Stimulated activated CD4-positive, alpha-beta T cell treated with anti-CD3 and anti-CD28 coated beads, Interleukin-12 subunit alpha, Interleukin-12 subunit beta, amount 100 ng/mL, for 48 hours (primary cell): ENCODE measurements around the gene KCNK17.
A peak's percentile ranks its signal among the peaks of the same experiment; 100 is the strongest.

Source experiments
- DNase-seq, 3 donors: peaks; one replicate each; pipeline ENCODE4 v3.0.0-alpha.2; 2020; ENCODE audit warnings: low read depth in 2 of 3, low spot score in 1 of 3

Gene KCNK17, protein sequence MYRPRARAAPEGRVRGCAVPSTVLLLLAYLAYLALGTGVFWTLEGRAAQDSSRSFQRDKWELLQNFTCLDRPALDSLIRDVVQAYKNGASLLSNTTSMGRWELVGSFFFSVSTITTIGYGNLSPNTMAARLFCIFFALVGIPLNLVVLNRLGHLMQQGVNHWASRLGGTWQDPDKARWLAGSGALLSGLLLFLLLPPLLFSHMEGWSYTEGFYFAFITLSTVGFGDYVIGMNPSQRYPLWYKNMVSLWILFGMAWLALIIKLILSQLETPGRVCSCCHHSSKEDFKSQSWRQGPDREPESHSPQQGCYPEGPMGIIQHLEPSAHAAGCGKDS

DNA sequence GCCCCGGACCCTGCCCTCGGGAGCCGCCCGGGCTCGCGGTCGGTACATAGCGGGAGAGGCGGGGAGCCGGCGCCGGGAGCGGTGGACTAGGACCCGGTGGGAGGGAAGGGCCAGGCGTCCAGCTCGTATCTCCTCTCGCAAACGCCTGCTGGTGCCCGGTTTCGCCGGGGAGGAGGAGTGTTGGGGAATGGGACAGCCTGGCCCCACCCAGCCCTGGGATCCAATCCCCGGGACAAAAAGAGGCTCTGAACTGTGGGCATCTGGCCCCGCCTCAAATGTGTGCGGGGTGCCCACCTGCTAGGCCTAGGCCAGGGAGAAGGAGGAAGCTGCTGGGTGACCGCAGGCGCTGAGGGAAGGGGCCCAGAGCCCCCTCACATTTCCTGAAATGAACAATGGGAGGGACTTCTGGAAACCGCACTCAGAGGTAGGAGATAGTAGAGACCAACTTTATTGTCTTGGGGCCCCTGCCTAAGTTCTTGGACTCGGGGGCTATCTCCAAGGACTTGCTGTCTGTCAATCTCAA, at the start of gene KCNK17:
Gene KCNK17 (minus strand): TSS at position 147 of the 523 bp plus-strand sequence. CDS start 99 bp downstream, at position 48.
- DNase-seq, result no peak

DNA sequence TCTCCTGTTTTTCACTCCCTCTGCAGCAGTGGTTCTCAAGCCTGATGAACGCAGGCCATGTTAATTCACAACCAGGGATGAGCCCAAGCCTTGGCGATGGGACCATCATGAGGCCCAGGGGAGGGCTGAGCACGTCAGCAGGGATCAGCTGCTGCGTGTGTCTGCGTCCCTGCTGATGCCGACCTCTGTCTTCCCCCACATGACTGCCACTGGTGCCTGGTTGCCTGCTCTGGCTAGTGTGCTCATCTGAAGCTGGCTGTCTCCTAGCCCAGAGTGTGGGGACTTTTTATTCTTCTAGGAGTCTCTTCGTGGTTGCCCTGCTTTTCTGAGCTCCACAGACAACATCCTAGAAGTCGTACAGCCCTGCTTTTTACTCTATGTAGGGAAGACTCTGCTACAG, 49.1 kb upstream of the KCNK17 start:
- DNase-seq, result no peak

DNA sequence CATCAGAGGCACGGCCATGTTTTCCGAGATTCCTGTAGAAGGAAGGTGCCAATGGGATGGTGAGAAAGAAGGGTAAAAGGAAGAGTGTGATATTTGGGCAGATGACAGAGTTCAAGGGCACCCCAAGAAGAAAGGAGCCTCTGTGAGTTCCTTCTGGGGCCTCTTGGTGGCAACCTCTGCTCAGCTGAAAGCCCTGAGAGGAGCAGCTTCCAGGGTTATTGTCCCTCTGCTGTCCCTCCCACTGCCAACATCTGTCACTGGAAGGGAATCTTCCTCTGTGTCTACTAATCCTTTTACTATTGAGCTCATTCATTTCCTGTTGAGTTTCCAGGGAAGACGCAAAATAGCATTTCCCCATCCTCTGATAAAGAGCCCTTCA, 48.3 kb upstream of the KCNK17 start:
- DNase-seq, result no peak

DNA sequence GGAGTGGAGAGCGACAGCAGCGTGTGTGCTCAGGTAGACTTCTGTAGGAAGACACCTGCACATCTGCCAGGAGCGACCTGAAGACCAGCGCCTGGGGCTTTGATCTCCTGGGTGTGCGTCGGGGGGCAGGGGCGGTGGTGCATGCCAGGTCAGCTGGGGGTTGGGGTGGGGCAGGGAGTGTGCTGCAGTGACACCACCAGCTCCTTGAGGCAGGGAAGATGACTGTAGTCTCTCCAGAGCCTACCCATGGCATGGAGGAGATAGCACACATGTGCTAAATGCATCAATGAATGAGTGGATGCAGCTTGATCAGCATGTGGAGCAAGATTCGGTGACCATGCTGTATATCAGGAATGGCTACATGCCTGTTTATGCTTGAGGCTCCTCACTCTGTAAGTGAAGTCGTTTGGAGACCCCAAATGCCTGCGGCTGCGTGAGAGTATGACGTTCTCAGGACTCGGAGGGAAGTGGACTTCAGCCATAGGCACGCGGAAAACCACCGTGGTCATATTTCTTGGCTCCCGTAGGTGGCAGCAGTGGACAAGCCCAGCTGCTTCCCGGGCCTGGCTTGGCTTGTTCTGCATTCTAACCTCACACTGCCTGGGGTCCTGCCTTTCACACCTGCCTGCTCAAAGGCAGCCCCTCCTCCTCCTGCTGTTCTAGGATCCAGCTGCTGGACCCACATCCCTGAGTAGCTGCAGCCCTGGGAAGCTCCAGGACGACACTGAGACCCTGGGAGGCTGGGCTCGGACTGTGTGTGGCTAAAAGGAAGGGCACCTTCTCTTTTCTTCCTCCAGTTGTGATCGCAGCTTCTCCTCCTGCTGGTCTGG, 47.7 kb upstream of the KCNK17 start:
- DNase-seq, result peak; percentile 15 to 48 (median 39)

DNA sequence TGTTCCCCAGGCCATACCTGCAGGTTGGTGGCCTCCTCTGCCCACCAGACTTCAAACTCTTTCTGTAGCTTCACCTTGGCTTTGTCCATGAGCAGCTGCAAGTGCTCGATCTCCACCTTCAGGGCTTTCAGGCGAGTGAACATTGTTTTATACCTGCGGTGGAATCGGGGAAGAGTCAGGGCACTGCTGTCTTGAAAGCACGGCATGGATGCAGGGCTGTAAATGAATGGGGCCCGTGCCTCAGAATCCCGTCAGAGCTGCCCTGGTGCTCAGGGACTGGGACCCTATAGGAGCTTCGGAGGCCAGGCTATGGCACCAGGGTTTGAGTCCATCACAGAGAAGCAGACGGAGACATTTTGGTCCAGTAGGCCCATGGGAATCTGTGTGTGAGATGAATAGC, 46.2 kb upstream of the KCNK17 start:
- no peak for DNase-seq

DNA sequence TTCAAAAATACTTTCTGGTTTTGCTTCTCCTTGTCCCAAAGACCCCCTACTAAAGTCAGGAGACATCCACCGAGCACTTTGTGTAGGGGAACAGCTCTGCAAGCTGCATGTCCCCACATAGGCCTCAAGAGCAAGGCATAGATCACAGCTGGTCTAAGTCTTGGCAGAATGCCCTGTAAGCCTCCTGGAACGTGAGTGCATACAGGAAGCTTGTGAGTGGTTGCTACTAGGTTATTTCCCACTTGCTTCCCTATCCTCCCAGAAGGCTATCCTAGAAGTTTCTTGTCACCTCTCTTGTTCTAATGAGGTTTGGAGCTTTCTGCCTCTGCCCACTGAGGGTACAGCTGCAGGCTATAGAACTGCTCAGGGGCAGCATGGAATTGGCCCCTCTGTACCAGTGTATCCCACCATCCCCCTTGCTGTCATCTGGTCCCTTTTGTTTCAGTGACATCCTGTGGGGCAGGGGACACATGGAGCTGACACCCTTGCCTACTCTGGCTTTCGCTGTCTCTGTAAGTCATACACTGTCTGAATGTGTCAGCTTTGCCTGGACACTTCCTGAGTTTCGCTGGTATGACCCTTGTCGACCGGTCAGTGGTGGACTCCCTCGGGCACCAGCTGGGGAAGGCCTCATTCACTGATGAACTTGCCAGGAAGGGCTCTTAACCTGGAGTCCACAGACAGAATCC, 43.9 kb upstream of the KCNK17 start:
- no peak for DNase-seq

DNA sequence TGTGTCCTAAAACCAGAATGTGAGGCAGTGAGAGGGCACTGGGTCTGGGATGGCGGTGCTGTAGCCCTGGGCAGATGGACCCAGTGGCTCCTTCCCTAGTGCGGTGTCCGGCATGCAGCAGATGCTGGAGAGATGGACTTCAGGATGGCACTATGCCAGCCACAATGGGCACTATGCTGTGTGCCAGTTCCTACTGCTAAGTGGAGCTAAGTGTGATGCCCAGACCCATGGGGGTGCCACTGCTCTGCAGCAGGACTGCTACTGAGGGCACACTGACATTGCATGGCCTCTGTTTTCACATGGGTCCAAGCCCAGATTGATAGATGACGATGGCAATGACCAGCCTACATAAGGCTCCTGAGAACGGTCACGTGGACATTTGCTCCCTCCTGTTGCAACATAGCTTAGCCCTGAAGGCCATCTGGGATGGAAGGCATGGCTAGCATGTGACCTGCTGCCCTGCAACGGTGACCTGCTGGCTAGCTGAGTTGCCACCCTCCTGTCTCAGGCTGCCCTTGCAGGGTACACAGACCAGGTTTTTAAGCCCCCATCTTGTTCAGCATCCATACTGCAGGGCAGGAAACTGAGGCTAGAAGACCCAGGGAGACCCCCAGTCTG, 39.6 kb upstream of the KCNK17 start:
- no peak for DNase-seq

DNA sequence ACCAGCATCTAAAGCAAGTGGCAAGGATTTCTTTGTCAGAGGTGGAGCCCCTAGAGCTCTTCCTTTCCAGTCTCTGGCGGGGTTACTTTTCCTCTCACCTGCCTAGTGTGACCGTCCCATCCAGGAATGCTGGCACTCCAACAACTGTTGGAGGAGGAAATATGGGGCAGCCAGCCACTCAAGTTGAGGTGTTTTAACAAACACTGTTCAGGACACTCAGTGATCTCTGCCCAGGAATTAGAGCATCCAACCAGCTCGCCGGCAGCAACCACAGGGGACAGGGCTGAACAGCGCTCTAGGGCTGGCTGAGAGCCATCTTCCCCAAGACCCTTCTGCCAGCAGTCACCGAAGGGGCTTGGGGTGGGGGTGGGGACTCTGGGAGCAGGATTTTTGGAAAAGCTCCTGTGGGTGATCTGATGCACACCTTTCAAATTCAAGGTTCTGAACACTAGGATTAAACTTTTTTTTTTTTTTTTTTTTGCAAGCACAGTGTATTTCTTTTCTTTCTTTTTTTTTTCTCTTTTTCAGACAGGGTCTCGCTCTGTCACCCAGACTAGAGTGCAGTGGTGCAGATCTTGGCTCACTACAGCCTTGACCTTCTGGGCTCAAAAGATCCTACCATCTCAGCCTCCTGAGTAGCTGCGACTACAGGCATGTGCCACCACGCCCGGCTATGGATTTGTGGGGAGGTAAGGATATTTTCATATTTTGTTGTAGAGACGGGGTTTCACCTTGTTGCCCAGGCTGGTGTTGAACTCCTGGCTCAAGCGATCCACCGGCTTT, 36.7 kb upstream of the KCNK17 start:
- DNase-seq, result no peak

DNA sequence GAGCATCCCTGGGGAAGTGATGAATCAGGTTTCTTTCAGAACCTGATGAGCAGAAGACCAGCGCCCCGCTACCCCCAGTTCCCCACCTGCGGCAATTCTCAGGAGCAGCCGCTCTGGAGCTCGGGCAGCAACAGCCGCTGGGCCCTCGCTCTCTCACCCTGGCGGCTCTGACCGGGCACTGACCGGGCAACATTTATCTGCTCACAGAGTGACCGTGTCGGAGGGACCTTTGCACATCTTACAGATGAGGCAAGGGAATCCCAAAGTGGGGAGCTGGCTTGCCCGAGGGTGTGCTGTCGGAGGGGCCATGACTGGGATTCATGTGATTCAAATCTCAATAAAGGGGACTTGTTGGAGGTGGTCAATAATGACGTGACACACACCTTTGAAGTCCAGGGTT, 34.5 kb upstream of the KCNK17 start:
- no peak for DNase-seq

DNA sequence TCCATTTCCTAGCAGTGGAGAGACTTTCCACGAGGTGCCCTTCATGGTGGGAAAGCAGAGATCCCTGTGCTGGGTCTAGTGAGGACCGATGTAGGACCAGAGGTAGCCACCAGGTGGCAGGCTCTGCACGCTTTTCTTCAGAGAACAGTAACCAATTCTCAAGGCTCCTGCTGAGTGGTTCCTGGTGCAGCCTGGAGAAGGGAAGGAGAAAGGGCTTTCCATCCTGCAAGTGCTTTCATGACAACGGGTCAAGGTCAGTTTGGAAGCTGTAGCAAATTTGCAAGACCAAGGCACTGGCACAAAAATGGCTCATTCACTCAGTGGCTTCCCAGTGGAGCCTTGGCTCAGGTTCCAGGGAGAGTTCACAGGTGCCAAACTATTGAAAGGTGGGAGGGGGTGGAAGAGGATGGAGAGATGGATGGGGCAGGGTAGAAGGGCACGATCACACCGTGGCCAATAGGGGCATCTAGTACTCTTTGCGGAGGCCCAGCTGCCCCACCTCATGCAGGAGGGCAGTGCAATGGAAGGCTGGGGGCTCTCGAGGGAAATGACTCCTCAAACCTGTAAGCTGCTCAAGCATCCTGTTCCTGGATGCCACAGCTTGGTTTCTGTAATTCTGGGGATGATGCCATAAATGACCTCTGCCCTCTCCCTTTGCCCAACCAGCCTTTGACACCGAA, 33.8 kb upstream of the KCNK17 start:
- DNase-seq, result peak; percentile 23 to 60 (median 44)

DNA sequence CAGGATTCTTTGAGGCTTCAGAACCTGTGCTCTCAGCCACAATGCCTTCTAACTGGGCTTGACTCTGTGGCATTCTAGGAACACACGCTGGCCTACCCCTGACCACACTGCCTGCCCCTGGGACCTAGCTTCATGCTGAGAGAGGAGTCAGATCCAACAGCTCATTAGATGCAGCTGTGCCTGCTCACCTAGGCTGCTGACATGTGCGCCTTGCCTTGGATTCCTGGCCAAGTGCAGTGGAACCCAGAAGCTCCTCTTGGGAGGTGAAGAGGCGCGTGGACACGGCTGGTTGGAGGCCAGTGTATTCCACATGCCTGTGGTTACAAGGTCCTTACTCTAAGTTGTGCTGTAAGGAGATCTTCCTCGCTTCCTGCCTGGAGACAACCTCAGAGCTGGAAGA, 33.0 kb upstream of the KCNK17 start:
- DNase-seq, result no peak

DNA sequence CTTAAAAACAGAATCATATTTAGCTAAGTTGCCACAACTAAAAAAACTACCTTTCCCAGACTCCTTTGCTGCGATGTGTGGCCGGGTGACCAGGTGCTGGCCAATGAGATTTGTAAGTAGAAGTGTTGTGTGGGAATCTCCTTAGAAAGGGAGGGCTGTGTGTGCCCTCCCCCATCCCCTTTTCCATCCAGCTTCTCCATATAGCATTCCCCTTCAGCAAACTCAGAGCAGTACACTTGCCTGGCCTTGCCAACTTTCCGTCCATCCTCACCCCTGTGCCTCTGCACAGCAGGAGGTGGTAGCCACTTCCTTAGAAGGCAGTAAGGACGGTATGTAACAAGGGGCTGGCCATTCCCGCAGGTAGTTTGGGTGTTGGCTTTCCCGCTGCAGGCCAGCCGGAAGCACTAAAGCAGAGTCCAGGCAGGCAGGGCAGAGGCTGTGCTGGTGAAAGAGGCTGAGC, 30.6 kb upstream of the KCNK17 start:
- DNase-seq, result no peak

DNA sequence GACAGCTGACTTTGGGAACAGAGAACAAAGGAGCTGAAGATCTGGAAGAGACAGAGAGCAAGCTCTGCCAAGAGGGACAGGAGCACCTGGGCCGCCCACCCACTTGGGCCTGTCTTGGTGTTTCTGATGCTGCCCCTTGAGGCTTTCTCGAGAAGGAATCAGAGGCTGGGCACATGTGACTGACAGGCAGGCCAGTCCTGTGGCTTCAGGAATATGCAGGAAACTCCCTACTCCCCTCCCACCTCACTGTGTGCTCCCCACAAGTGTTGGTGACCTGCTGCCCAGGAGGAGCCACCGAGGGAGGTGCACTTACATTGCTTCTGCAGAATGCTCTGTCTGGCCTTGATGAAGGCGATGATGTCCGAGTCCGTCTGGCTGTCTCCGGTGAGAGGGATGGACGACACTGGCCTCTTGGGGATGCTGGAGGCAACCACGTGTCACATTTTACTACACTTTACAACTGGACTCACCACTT, 29.2 kb upstream of the KCNK17 start:
- DNase-seq, result no peak

DNA sequence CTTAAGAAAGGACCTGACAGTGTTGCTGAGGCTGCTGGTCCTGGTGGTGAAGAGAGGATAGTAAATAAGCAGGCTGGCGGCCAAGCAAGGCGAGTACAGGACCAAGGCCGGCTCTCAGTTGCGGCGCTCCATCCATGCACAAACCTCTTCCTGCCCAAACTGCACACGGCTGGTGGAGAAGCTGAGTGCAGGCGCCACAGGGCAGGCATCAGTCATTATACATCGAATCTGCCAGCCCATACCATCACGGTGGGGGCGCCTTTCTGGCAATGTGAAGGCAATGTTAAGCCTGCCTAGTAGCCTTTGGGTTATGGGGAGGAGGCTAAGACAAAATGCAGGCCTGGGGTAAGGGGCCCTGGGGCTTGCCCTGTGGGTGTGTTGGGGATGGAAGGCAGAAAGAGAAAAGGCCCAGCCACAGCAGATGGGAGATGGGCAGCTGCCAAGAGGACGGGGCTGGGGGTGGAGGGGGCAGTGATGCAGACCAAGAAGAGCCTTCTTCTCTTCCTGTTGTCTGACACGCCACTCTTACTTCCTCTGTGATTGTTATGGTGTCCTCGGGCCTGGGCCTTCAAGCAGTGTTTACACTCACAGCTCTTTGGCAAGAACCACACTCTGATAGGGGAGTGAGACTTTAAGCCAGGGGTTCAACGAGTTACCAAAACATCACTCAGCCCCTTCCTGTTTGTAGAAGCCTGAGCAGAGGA, 28.6 kb upstream of the KCNK17 start:
- DNase-seq, result no peak

DNA sequence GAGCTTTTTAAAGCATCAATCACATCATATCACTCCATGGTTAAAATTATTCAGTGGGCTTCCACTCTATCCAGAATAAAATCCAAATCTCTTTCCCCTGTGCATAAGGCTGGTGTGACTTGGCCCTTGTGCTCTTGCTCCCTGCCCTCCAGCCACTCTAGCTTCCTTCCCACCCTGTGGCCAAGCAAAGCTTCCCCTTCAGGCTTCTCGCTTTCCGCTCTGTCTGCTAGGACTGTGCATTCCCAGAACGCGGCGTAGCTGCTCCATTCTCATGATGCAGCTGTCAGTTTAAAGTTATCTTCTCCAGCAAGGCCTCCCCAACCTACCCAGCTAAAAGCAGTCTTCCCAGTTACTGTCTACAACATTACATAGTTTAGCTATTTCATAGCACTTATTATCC, 27.7 kb upstream of the KCNK17 start:
- no peak for DNase-seq

DNA sequence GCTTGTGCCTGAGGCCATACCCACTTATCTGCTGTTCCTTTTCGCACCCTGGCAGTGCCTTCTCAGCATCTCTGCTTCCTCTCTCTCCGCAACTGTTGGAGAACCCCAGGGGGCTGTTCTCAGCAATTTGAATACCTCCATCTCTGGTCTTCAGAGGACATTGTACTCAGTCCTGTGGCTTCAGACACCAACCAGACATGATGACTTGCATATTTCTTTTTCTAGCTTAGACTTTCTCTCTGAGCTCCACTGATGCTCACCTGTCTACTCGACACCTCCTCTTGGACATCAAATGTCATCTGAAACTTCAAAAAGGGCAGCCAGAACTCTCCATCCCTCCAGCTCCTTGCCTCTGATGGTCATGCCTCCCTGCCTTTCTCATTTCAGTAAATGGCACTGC, 27.1 kb upstream of the KCNK17 start:
- DNase-seq, result no peak

DNA sequence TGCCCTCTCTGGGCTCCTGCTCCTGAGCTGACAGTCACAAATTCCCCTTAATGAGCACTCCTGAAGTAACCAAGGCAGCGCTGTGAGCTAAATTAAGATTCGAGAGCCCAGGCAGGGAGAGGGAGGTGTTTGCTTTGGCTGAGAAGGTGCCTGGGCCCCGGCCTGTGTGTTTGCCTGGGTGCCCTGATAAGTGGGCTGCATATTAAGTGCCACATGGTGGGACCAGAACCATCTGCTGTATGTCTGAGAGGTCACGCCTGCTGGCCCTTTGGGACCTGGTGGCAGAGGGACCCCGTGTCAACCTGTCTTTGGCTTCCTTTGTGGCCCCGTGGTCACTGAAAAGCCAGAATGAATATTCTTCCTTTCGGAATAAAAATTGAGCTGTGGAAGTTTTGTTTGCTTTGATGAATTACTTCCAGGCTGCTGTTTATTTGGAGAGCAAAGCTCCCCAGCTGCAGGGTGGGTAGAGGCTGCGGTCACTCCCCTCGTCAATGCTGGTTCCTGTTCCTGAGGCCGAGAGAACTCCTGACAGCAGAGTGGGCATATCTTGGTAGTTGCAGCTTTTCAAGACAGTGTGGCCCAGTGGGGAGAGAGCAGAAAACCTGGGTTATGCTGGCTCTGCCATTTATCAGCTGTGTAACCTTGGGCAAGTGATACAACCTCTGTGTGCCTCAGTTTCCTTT, 25.8 kb upstream of the KCNK17 start:
- no peak for DNase-seq

DNA sequence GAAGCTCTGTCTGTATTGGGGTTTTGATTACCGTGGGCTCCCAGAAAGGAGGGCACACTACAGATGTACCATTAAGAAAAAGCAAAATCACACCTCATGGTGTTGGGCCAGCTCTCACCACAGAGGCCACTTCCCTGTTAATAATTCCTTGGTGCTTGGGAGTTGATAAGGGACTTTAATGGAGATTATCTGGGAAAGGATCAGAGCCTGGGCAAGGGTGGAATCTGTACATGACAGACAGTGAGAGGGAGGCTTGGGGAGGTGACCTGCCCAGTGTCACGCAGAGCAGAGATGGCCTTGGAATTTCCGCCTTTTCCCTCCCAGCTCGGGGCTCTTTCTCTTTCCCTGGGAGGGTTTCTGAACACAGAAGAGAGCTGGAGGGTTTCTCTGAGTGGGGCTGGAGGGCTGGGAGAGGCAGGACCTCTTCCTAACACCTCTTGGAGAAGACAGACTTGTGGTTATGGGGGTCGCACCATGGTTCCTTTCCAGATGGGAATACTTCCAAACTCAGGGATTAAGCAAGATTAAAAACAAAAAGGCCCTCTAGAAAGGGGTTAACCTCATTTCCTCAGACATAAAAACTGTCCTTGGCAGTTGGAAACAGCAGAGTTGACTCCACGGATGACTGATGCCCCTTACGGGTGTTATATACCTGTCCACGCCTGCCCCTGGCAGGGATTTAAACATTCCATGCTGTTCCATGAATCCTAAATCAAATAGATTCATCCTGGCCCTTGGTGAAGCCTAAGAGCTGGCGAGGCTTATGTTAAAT, 25.1 kb upstream of the KCNK17 start:
- no peak for DNase-seq
